GM23248 (cell line): ENCODE measurements around the gene RALGPS1.

ENCODE experiments used
- EZH2 ChIP-seq: fragments of 200-600 bp; sonication (generic); IDR thresholded peaks from 2 replicates; pipeline ENCODE4 v1.6.1; 2018; ENCODE audit warnings: antibody characterized with exemption, mild to moderate bottlenecking; ENCODE audit not compliant: insufficient read depth, poor library complexity, severe bottlenecking
- EZH2phosphoT487 ChIP-seq: fragments of 200-600 bp; sonication (generic); IDR thresholded peaks from 2 replicates; pipeline ENCODE4 v1.6.1; 2018; ENCODE audit warnings: antibody characterized with exemption, moderate library complexity, mild to moderate bottlenecking, low read depth; ENCODE audit not compliant: insufficient read depth

GRCh38 chr9:126919193-126919592 is 4.6 kb downstream of the RALGPS1 start:
- TF ChIP-seq EZH2, result no peak
- no peak for TF ChIP-seq EZH2phosphoT487
